Measurements from ENCODE around the gene FBXL20.

The FBXL20 gene

DNA sequence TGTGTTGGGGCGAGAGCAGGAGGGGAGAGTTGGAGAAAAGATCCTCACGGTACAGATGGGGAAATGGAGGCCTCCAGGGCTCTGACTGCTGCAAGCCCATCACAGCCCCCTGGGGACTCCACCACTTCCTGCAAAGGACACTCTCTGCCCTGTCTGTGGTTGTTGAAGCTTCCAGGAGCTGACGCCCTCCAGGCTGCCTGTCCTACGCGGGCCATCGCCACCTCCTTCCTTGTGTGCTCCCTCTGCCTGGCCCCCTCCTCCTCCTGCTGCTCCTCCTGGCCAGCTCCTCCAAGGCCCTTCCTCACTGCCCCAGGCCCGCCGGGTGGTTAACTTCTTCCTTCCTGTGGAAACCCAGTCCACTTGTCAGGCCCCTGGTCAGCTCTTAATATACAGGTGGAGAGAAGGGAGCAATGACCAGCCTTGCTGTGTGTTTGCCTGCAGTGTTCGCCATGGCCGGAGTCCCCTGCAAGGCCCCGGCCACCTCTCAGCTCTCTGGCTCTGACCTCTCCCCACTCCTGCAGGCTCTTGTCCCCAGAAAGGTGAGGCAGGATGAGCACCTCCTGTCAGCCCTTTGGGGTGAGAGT lies 157.3 kb downstream of the FBXL20 start:
- POLR2A ChIA-PET, result interaction anchor here (0.5 to 6.6 kb wide), 9 partner anchors 8 to 158 kb away, joined by 3 to 72 read pairs (median 3); partner anchors contain the start of genes FBXL20, RPL19 and STAC2
- Histone ChIP-seq H3K4me3 (ENCODE audit: low read depth, low read length) (no peak overlapping the region), H3K36me3 (ENCODE audit: control insufficient read depth in 2 of 2, insufficient read depth in 1 of 2, low read length in 2 of 2) (no peaks in the 10 kb centered on the region), H3K9me3 (ENCODE audit: control insufficient read depth, insufficient read depth, low read depth, low read length) (no peaks in the 10 kb centered on the region), H3K27ac (ENCODE audit: extremely low read depth, low read depth, low read length) (no peak overlapping the region), H3K4me1 (ENCODE audit: control insufficient read depth, insufficient read depth, low read length) (no peaks in the 10 kb centered on the region; the same call in 1 of the 2 replicates)
- TF ChIP-seq KLF1 (tag by site-specific recombination; IDR thresholded peaks at IDR 0.05), result no peak
- no peak for TF ChIP-seq ZNF785 (tag by site-specific recombination; IDR thresholded peaks at IDR 0.05)
- TF ChIP-seq GFI1B (tag by site-specific recombination; IDR thresholded peaks at IDR 0.05), result no peak
- no peak for TF ChIP-seq KLF17 (tag by site-specific recombination; IDR thresholded peaks at IDR 0.05)
- TF ChIP-seq ZNF394 (tag by site-specific recombination; IDR thresholded peaks at IDR 0.05; ENCODE audit: borderline replicate concordance), result peak; percentile 59; the same call in 1 of the 2 replicates
- no peak for TF ChIP-seq ZNF704 (tag by site-specific recombination; IDR thresholded peaks at IDR 0.05)
- CTCF ChIA-PET, result interaction anchor here (0.6 to 20.9 kb wide), 45 partner anchors 7 to 1415 kb away, joined by 3 to 733 read pairs (median 5); partner anchors contain the start of genes ARL5C, FBXL20, RPL19 and STAC2

- Histone ChIP-seq H3K27ac (ENCODE audit: extremely low read depth, low read depth, low read length) (no peak overlapping the region), H3K9me3 (ENCODE audit: control insufficient read depth, insufficient read depth, low read depth, low read length) (no peaks in the 10 kb centered on the region), H3K4me3 (ENCODE audit: low read depth, low read length) (no peak overlapping the region), H3K36me3 (ENCODE audit: control insufficient read depth in 2 of 2, insufficient read depth in 1 of 2, low read length in 2 of 2) (no peaks in the 10 kb centered on the region), H3K4me1 (ENCODE audit: control insufficient read depth, insufficient read depth, low read length) (no peaks in the 10 kb centered on the region; the same call in 1 of the 2 replicates)
- CTCF ChIA-PET, result interaction anchor here (2.1 to 20.9 kb wide), 5 partner anchors 6 to 261 kb away, joined by 16 to 733 read pairs (median 132); partner anchors contain the start of genes RPL19 and STAC2
- POLR2A ChIA-PET, result interaction anchor here (6.6 kb wide), 1 partner anchor 36 kb away, joined by 72 read pairs; no protein-coding TSS in a partner anchor
- TF ChIP-seq ZNF146 (tag by site-specific recombination; IDR thresholded peaks at IDR 0.05) (no peak), ZNF10 (tag by site-specific recombination; IDR thresholded peaks at IDR 0.05) (no peak), ZNF19 (tag by site-specific recombination; IDR thresholded peaks at IDR 0.05; ENCODE audit: low read depth) (no peak), HOXD13 (CRISPR knock-in tag; IDR thresholded peaks at IDR 0.05; ENCODE audit: borderline replicate concordance) (no peak), ZNF140 (tag by site-specific recombination; IDR thresholded peaks at IDR 0.05) (no peak), AEBP2 (tag by site-specific recombination; IDR thresholded peaks at IDR 0.05; ENCODE audit: borderline replicate concordance) (no peak), ZNF768 (tag by site-specific recombination; IDR thresholded peaks at IDR 0.05) (no peak), ZNF610 (tag by site-specific recombination; IDR thresholded peaks at IDR 0.05; ENCODE audit: borderline replicate concordance) (no peak), ZNF560 (tag by site-specific recombination; IDR thresholded peaks at IDR 0.05; ENCODE audit: borderline replicate concordance) (no peak), ZNF114 (tag by site-specific recombination; IDR thresholded peaks at IDR 0.05) (no peak), ZFP41 (tag by site-specific recombination; IDR thresholded peaks at IDR 0.05; ENCODE audit: borderline replicate concordance) (no peak), ZNF677 (tag by site-specific recombination; IDR thresholded peaks at IDR 0.05) (no peak), ZNF248 (tag by site-specific recombination; IDR thresholded peaks at IDR 0.05) (no peak), ZNF138 (tag by site-specific recombination; IDR thresholded peaks at IDR 0.05; ENCODE audit: borderline replicate concordance) (no peak), ZNF596 (tag by site-specific recombination; IDR thresholded peaks at IDR 0.05) (no peak), ZEB2 (tag by site-specific recombination; IDR thresholded peaks at IDR 0.05) (no peak), ZXDB (tag by site-specific recombination; IDR thresholded peaks at IDR 0.05) (no peak)
Measured at GRCh38 chr17:39243155-39243554, 158.3 kb downstream of the FBXL20 start.

All from HEK293 (cell line).